AG08395 (cell line): ENCODE results near the gene GAGE12C.
"Not testable (repeated sequence)": the region's sequence is repeated elsewhere in the genome, so short reads cannot be mapped to it uniquely, and the experiment has no call there.

ENCODE experiments used
- DNase-seq: peaks from one replicate; pipeline ENCODE4 v3.0.0; 2012; ENCODE audit warnings: mixed read lengths, low spot score

Gene GAGE12C

GRCh38 chrX:49531877-49532276, at the start of gene GAGE12C:
TSS of gene GAGE12C (plus strand) at chrX:49532177. CDS start at chrX:49533332, 1,155 bp downstream.
- DNase-seq: not testable (repeated sequence)

- DNase-seq: not testable (repeated sequence)
Measured at GRCh38 chrX:49541433-49541832, 9.5 kb downstream of the GAGE12C start, which contains the start of gene GAGE12D. TSS of gene GAGE12D (plus strand) at chrX:49541733. CDS start at chrX:49542888, 1,155 bp downstream.

- not testable (repeated sequence) for DNase-seq
Measured at GRCh38 chrX:49550989-49551388, 19.0 kb downstream of the GAGE12C start, which contains the start of gene GAGE12E. TSS of gene GAGE12E (plus strand) at chrX:49551289. CDS start at chrX:49552444, 1,155 bp downstream.

- DNase-seq: not testable (repeated sequence)
Measured at GRCh38 chrX:49560542-49560941, 28.6 kb downstream of the GAGE12C start, which contains the start of gene GAGE12F. TSS of gene GAGE12F (plus strand) at chrX:49560842. CDS start at chrX:49561997, 1,155 bp downstream.

- not testable (repeated sequence) for DNase-seq
Measured at GRCh38 chrX:49568728-49569127, 36.8 kb downstream of the GAGE12C start.

- not testable (repeated sequence) for DNase-seq
Measured at GRCh38 chrX:49569152-49569551, 37.2 kb downstream of the GAGE12C start.

- DNase-seq: not testable (repeated sequence)
Measured at GRCh38 chrX:49570100-49570499, 38.1 kb downstream of the GAGE12C start, which contains the start of gene GAGE12G. TSS of gene GAGE12G (plus strand) at chrX:49570400. CDS start at chrX:49571555, 1,155 bp downstream.

GRCh38 chrX:49579649-49580048, 47.7 kb downstream of the GAGE12C start, which contains the start of gene GAGE12H:
TSS of gene GAGE12H (plus strand) at chrX:49579949. CDS start at chrX:49581104, 1,155 bp downstream.
- DNase-seq: not testable (repeated sequence)
